Measurements from ENCODE around the gene SPINT2. TPM values are rescaled to one million over a fixed set of nuclear protein-coding genes. Genes with fewer than 3 reads are reported as not detected.

The SPINT2 gene
- polyA plus RNA-seq, 2 of the 4 experiments (the other 2 are of a cell fraction): 291 to 343 TPM

DNA sequence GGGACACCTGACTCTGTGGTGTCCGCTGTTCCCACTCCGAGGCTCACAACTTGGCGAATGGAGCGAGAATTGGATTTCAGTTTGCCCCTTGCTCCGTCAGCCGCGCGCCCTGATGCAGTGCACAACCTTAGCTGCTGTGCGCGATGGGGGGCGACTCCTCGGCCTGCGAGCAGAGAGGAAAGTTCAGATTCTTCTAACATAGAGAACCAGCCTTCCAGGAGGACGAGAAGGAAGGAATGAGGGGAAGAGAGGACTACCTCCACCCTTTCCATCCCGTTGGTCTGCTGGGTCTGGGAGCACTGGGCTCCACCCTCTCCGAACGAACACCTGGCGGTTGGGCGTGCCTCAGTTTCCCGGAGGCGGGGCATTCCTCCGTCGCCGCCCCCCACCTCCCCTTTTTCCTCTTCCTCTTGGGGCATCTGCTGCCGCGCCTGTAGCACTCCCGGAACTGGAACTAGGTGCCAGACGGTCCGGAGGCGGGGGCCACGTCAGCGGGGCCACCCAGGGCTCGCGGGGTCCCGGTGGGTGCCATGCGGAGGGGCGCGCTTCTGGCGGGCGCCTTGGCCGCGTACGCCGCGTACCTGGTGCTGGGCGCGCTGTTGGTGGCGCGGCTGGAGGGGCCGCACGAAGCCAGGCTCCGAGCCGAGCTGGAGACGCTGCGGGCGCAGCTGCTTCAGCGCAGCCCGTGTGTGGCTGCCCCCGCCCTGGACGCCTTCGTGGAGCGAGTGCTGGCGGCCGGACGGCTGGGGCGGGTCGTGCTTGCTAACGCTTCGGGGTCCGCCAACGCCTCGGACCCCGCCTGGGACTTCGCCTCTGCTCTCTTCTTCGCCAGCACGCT lies 55.3 kb downstream of the SPINT2 start, which contains the start of gene KCNK6:
KCNK6 (plus strand) TSS at position 425 of the 838 bp plus-strand sequence; CDS start at position 531, 106 bp downstream.
- FAIRE-seq: no peak
- CTCF ChIA-PET: interaction anchor here (0.6 to 20.5 kb wide), 19 partner anchors 7 to 422 kb away, joined by 3 to 1052 read pairs (median 6); partner anchors contain the start of genes C19orf33, CATSPERG, FAM98C and PPP1R14A
- no peaks in the 10 kb centered on the region for H3K9me3 ChIP-seq
- POLR2A ChIA-PET: interaction anchor here (1.0 to 2.1 kb wide), 3 partner anchors 15 to 55 kb away, joined by 4 to 12 read pairs (median 6); partner anchors contain the start of gene SPINT2
- H3K4me3 ChIP-seq: peak within 1 kb of the TSS; percentile 53
- ATAC-seq: peak; percentile 25 to 39; a peak in 5 of 6 replicates
- H3K4me1 ChIP-seq: peaks cover 8% of the 10 kb centered on the region; the same call in 2 of the 3 replicates
- H3K27ac ChIP-seq: peak within 1 kb of the TSS; percentile 68 to 85
- H3K4me2 ChIP-seq: peak within 1 kb of the TSS; percentile 96
- TF ChIP-seq CBX8 (IDR thresholded peaks at IDR 0.05) (no peak), RNF2 (IDR thresholded peaks at IDR 0.05; ENCODE audit: borderline replicate concordance, low read depth) (0 out of 2 replicates have a peak, but pooled peaks have one; percentile 22), POLR2A (IDR thresholded peaks at IDR 0.05; ENCODE audit: low read length) (peak; percentile 58), E2F6 (IDR thresholded peaks at IDR 0.05; ENCODE audit: borderline replicate concordance, low read depth) (peak; percentile 86; the same call in 1 of the 2 replicates)
- TF ChIP-seq, protein P1, sequence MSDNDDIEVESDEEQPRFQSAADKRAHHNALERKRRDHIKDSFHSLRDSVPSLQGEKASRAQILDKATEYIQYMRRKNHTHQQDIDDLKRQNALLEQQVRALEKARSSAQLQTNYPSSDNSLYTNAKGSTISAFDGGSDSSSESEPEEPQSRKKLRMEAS (IDR thresholded peaks at IDR 0.05): peak; percentile 88
- DNase-seq (ENCODE audit: low read depth in 1 of 2, low spot score in 1 of 2): peak in 1 of 2 experiments; percentile 66
- whole genome bisulfite sequencing (ENCODE audit: missing lambda C conversion rate): 23% methylated on average over 47 of the region's 76 CpGs

DNA sequence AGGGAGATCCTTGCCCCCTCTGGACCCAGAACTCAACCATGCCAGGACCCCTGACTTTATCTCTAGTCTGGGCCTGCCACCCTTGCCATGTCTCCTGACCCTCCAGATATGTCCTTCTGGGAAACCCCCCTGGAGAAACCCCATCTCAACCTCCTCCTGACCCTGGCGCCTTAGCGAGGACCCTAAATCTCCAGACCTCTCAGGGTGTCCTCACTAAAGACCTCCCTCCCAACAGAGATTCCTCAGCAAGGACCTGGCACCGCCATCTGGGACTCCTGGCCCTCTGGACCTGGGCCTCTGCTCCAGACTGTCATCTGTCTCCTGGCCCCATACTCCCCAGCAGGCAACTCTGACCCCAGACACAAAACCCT lies 56.6 kb downstream of the SPINT2 start:
- ChIA-PET POLR2A (interaction anchor here (0.7 to 2.1 kb wide), 3 partner anchors 16 to 666 kb away, joined by 4 to 12 read pairs (median 5); partner anchors contain the start of genes SPINT2 and ZFP30), CTCF (interaction anchor here (0.7 to 20.5 kb wide), 10 partner anchors 10 to 94 kb away, joined by 3 to 1052 read pairs (median 6); partner anchors contain the start of genes C19orf33, CATSPERG, PPP1R14A and SPINT2)
- 91% methylated on average over 3 of the region's 3 CpGs for WGBS (ENCODE audit: missing lambda C conversion rate)
- 0 out of 3 replicates have a peak, but pooled peaks cover 3% of the 10 kb centered on the region for H3K4me1 ChIP-seq
- DNase-seq (ENCODE audit: low read depth in 1 of 2, low spot score in 1 of 2): no peak
- H3K9me3 ChIP-seq: no peaks in the 10 kb centered on the region
- FAIRE-seq: no peak
- H3K4me2 ChIP-seq: no peak overlapping the region
- no peak overlapping the region for H3K4me3 ChIP-seq
- H3K27ac ChIP-seq: no peak overlapping the region
- no peak for TF ChIP-seq SMC3 (IDR thresholded peaks at IDR 0.05)
- TF ChIP-seq GATA3 (IDR thresholded peaks at IDR 0.05; ENCODE audit: borderline replicate concordance): no peak
- TF ChIP-seq EHF (CRISPR knock-in tag; IDR thresholded peaks at IDR 0.05): no peak
- no peak for TF ChIP-seq FOXS1 (CRISPR knock-in tag; IDR thresholded peaks at IDR 0.05)
- TF ChIP-seq ZSCAN20 (CRISPR knock-in tag; IDR thresholded peaks at IDR 0.05): no peak
- TF ChIP-seq, protein P2, sequence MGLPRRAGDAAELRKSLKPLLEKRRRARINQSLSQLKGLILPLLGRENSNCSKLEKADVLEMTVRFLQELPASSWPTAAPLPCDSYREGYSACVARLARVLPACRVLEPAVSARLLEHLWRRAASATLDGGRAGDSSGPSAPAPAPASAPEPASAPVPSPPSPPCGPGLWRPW (IDR thresholded peaks at IDR 0.05): no peak
- no peak for TF ChIP-seq CHD2 (IDR thresholded peaks at IDR 0.05; ENCODE audit: low read length, partially characterized antibody)
- TF ChIP-seq CHD4 (IDR thresholded peaks at IDR 0.05; ENCODE audit: borderline replicate concordance): no peak
- no peak for ATAC-seq

GRCh38 chr19:38321646-38322196 lies 57.3 kb downstream of the SPINT2 start:
- H3K4me2 ChIP-seq: no peak overlapping the region
- 85% methylated on average over 11 of the region's 11 CpGs for WGBS (ENCODE audit: missing lambda C conversion rate)
- FAIRE-seq: no peak

More at GRCh38 chr19:38321646-38322196, 57.3 kb downstream of the SPINT2 start:
- Histone ChIP-seq H3K27ac (no peak overlapping the region), H3K4me1 (0 out of 3 replicates have a peak, but pooled peaks cover 3% of the 10 kb centered on the region), H3K9me3 (no peaks in the 10 kb centered on the region), H3K4me3 (no peak overlapping the region)
- TF ChIP-seq ZFP36 (IDR thresholded peaks at IDR 0.05; ENCODE audit: borderline replicate concordance, partially characterized antibody): peak; percentile 37
- TF ChIP-seq, protein P3, sequence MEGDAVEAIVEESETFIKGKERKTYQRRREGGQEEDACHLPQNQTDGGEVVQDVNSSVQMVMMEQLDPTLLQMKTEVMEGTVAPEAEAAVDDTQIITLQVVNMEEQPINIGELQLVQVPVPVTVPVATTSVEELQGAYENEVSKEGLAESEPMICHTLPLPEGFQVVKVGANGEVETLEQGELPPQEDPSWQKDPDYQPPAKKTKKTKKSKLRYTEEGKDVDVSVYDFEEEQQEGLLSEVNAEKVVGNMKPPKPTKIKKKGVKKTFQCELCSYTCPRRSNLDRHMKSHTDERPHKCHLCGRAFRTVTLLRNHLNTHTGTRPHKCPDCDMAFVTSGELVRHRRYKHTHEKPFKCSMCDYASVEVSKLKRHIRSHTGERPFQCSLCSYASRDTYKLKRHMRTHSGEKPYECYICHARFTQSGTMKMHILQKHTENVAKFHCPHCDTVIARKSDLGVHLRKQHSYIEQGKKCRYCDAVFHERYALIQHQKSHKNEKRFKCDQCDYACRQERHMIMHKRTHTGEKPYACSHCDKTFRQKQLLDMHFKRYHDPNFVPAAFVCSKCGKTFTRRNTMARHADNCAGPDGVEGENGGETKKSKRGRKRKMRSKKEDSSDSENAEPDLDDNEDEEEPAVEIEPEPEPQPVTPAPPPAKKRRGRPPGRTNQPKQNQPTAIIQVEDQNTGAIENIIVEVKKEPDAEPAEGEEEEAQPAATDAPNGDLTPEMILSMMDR (IDR thresholded peaks at IDR 0.05): no peak
- ChIA-PET CTCF (interaction anchor here (0.7 to 20.5 kb wide), 8 partner anchors 13 to 419 kb away, joined by 3 to 1052 read pairs (median 6); partner anchors contain the start of genes C19orf33, CATSPERG, PPP1R14A and PSMD8), POLR2A (interaction anchor here (0.6 to 0.8 kb wide), 2 partner anchors 16 to 17 kb away, joined by 3 to 4 read pairs; no protein-coding TSS in a partner anchor)
- ATAC-seq (no peak; a peak in 1 of 6 replicates), DNase-seq (ENCODE audit: low read depth in 1 of 2, low spot score in 1 of 2) (no peak)
